Measurements from ENCODE around the gene RHEB.

Gene RHEB

GRCh38 chr7:151433721-151434400 lies 85.8 kb downstream of the RHEB start:
- H3K4me3 ChIP-seq (ENCODE audit: low read depth, low read length): no peak overlapping the region
- no peak for TF ChIP-seq MYC (IDR thresholded peaks at IDR 0.05; ENCODE audit: low read depth, low read length)
- TF ChIP-seq MAX (IDR thresholded peaks at IDR 0.05; ENCODE audit: low read depth, low read length): no peak
- no peak for DNase-seq (ENCODE audit: low read depth)

- H3K4me3 ChIP-seq (ENCODE audit: low read depth, low read length): no peak overlapping the region
- peak; percentile 91 for DNase-seq (ENCODE audit: low read depth)
- TF ChIP-seq CTCF (IDR thresholded peaks at IDR 0.05; ENCODE audit: low read depth, low read length) (peak; percentile 56), MAX (IDR thresholded peaks at IDR 0.05; ENCODE audit: low read depth, low read length) (peak; percentile 43; the same call in 1 of the 2 replicates), POLR2A (IDR thresholded peaks at IDR 0.05; ENCODE audit: extremely low read depth, insufficient read length) (no peak), MYC (IDR thresholded peaks at IDR 0.05; ENCODE audit: low read depth, low read length) (no peak; the same call in 1 of the 2 replicates)
These were observed 86.8 kb downstream of the RHEB start for GRCh38 chr7:151432658-151433521.

- TF ChIP-seq MYC (IDR thresholded peaks at IDR 0.05; ENCODE audit: low read depth, low read length) (no peak), MAX (IDR thresholded peaks at IDR 0.05; ENCODE audit: low read depth, low read length) (no peak), CTCF (IDR thresholded peaks at IDR 0.05; ENCODE audit: low read depth, low read length) (no peak), POLR2A (IDR thresholded peaks at IDR 0.05; ENCODE audit: extremely low read depth, insufficient read length) (no peak)
- no peak overlapping the region for H3K4me3 ChIP-seq (ENCODE audit: low read depth, low read length)
- no peak for DNase-seq (ENCODE audit: low read depth)
These were observed 87.9 kb downstream of the RHEB start for GRCh38 chr7:151431768-151432311.

GRCh38 chr7:151431281-151431767 lies 88.4 kb downstream of the RHEB start:
- DNase-seq (ENCODE audit: low read depth): no peak
- TF ChIP-seq CTCF (IDR thresholded peaks at IDR 0.05; ENCODE audit: low read depth, low read length) (no peak), MYC (IDR thresholded peaks at IDR 0.05; ENCODE audit: low read depth, low read length) (no peak), MAX (IDR thresholded peaks at IDR 0.05; ENCODE audit: low read depth, low read length) (no peak), POLR2A (IDR thresholded peaks at IDR 0.05; ENCODE audit: extremely low read depth, insufficient read length) (no peak)
- no peak overlapping the region for H3K4me3 ChIP-seq (ENCODE audit: low read depth, low read length)

- H3K4me3 ChIP-seq (ENCODE audit: low read depth, low read length): no peak overlapping the region
- TF ChIP-seq POLR2A (IDR thresholded peaks at IDR 0.05; ENCODE audit: extremely low read depth, insufficient read length) (no peak), MAX (IDR thresholded peaks at IDR 0.05; ENCODE audit: low read depth, low read length) (no peak), CTCF (IDR thresholded peaks at IDR 0.05; ENCODE audit: low read depth, low read length) (no peak), MYC (IDR thresholded peaks at IDR 0.05; ENCODE audit: low read depth, low read length) (no peak)
- DNase-seq (ENCODE audit: low read depth): no peak
These were observed 89.1 kb downstream of the RHEB start for GRCh38 chr7:151430391-151431205.

Data from NB4 (cell line).